CD4-positive, alpha-beta memory T cell (primary cell): Measurements from ENCODE around the gene ANKRD18A. TPM values are rescaled to one million over a fixed set of nuclear protein-coding genes. Genes with fewer than 3 reads are reported as not detected.
"Not testable (repeated sequence)": the region's sequence is repeated elsewhere in the genome, so short reads cannot be mapped to it uniquely, and the experiment has no call there.

ENCODE experiments used
- CTCF ChIA-PET: fragments of 350-600 bp; sonication (Branson Sonifier 250); formaldehyde crosslinking; loops from one replicate; lab custom pipeline; 2021; ENCODE audit warnings: inconsistent platforms; ENCODE audit not compliant: partially characterized antibody; lab: Charles Lee
- POLR2A ChIA-PET: fragments of 350-600 bp; sonication (Branson Sonifier 250); formaldehyde crosslinking; loops from one replicate; lab custom pipeline; 2021; ENCODE audit not compliant: partially characterized antibody; lab: Charles Lee
- DNase-seq, 5 donors: peaks; one replicate each; pipeline versions ENCODE4 v3.0.0 to v3.0.0-alpha.2; 2020 to 2022; ENCODE audit warnings: mixed read lengths in 1 of 5
- H3K27ac ChIP-seq: one replicate; pipeline ENCODE4 v1.7.0; 2013; ENCODE audit warnings: low read depth, low read length
- H3K27me3 ChIP-seq: 2 replicates; pipeline ENCODE4 v1.7.0; 2013; ENCODE audit warnings: mild to moderate bottlenecking, low read length, moderate library complexity; ENCODE audit not compliant: insufficient read depth
- H3K36me3 ChIP-seq: 2 replicates; pipeline ENCODE4 v1.7.0; 2013; ENCODE audit warnings: mild to moderate bottlenecking, low read length, moderate library complexity; ENCODE audit not compliant: insufficient read depth
- H3K4me1 ChIP-seq: 2 replicates; pipeline ENCODE4 v1.7.0; 2013; ENCODE audit warnings: mild to moderate bottlenecking, low read length, moderate library complexity; ENCODE audit not compliant: insufficient read depth
- H3K4me3 ChIP-seq, 2 donors: one replicate each; pipeline ENCODE4 v1.7.0; 2013; ENCODE audit warnings: low read length in 2 of 2, mild to moderate bottlenecking in 1 of 2
- H3K9me3 ChIP-seq, 2 donors: one replicate each; pipeline ENCODE4 v1.7.0; 2013; ENCODE audit warnings: low read length in 2 of 2, control low read depth in 1 of 2; ENCODE audit not compliant: control insufficient read depth in 1 of 2
- H3K27ac Mint-ChIP-seq, 7 donors: one replicate each; pipeline ENCODE4 v1.8.0; 2020 to 2021; ENCODE audit warnings: mixed read lengths in 7 of 7, mild to moderate bottlenecking in 6 of 7, inconsistent platforms in 3 of 7, moderate library complexity in 3 of 7
- H3K27me3 Mint-ChIP-seq, 2 donors: one replicate each; pipeline ENCODE4 v1.8.0; 2020 to 2021; ENCODE audit warnings: mixed read lengths in 2 of 2
- H3K36me3 Mint-ChIP-seq, 2 donors: one replicate each; pipeline ENCODE4 v1.8.0; 2020 to 2021; ENCODE audit warnings: mixed read lengths in 2 of 2, inconsistent platforms in 1 of 2, mild to moderate bottlenecking in 1 of 2
- H3K4me1 Mint-ChIP-seq, 4 donors: one replicate each; pipeline ENCODE4 v1.8.0; 2020 to 2021; ENCODE audit warnings: mixed read lengths in 4 of 4, mild to moderate bottlenecking in 1 of 4
- H3K4me3 Mint-ChIP-seq, 8 donors: one replicate each; pipeline ENCODE4 v1.8.0; 2020 to 2021; ENCODE audit warnings: mixed read lengths in 8 of 8, mild to moderate bottlenecking in 7 of 8, moderate library complexity in 6 of 8, inconsistent platforms in 3 of 8
- H3K9me3 Mint-ChIP-seq, 8 donors: one replicate each; pipeline ENCODE4 v1.8.0; 2020 to 2021; ENCODE audit warnings: mixed read lengths in 8 of 8, mild to moderate bottlenecking in 5 of 8, inconsistent platforms in 3 of 8, moderate library complexity in 1 of 8
- intact Hi-C: fragments of 100-400 bp; cut with micrococcal nuclease; formaldehyde crosslinking; loops from one replicate; pipeline ENCODE4 v1.15.1; 2023
- polyA plus RNA-seq, 2 donors: library from polyadenylated mRNA; unstranded; fragments of 300-500 nt; fragmentation: Illumina TruSeq; gene quantifications; one replicate each; pipeline ENCODE4 v1.2.3, GENCODE V29; 2021
- total RNA-seq, 2 experiments: library from RNA; stranded (reverse); gene quantifications; one replicate each; pipeline ENCODE4 v1.2.3, GENCODE V29; 2021

The ANKRD18A gene
- total and polyA plus RNA-seq, 4 experiments from 2014 or later: 0.15 to 14.3 (median 6.0) TPM

GRCh38 chr9:38561134-38561533 lies 59.3 kb downstream of the ANKRD18A start:
- H3K4me1 ChIP-seq, H3K27me3 Mint-ChIP-seq, POLR2A ChIA-PET, CTCF ChIA-PET, H3K9me3 Mint-ChIP-seq, H3K27ac Mint-ChIP-seq, H3K27ac ChIP-seq, H3K27me3 ChIP-seq, H3K36me3 Mint-ChIP-seq, H3K9me3 ChIP-seq, H3K36me3 ChIP-seq, DNase-seq, H3K4me3 ChIP-seq, intact Hi-C loops, H3K4me3 Mint-ChIP-seq: not testable (repeated sequence)
- peaks cover 7 to 12% (median 9%) of the 10 kb centered on the region in 4 donors for H3K4me1 Mint-ChIP-seq

- not testable (repeated sequence) for H3K4me3 Mint-ChIP-seq, H3K27me3 ChIP-seq
These were observed 61.2 kb downstream of the ANKRD18A start for GRCh38 chr9:38559172-38559571.

GRCh38 chr9:38557746-38558145 lies 62.6 kb downstream of the ANKRD18A start:
- H3K27ac Mint-ChIP-seq, H3K36me3 ChIP-seq, intact Hi-C loops, H3K4me3 ChIP-seq, POLR2A ChIA-PET, H3K9me3 ChIP-seq, H3K27me3 Mint-ChIP-seq, DNase-seq, H3K4me3 Mint-ChIP-seq, H3K9me3 Mint-ChIP-seq, H3K36me3 Mint-ChIP-seq, CTCF ChIA-PET, H3K4me1 ChIP-seq, H3K27me3 ChIP-seq, H3K27ac ChIP-seq: not testable (repeated sequence)
- H3K4me1 Mint-ChIP-seq: peaks cover 6 to 10% (median 7%) of the 10 kb centered on the region in 4 donors

More at GRCh38 chr9:38559172-38559571, 61.2 kb downstream of the ANKRD18A start:
- DNase-seq, H3K36me3 Mint-ChIP-seq, H3K27ac ChIP-seq, CTCF ChIA-PET, H3K36me3 ChIP-seq, POLR2A ChIA-PET, H3K9me3 Mint-ChIP-seq, H3K4me1 ChIP-seq, H3K27me3 Mint-ChIP-seq, H3K4me1 Mint-ChIP-seq, intact Hi-C loops, H3K9me3 ChIP-seq, H3K4me3 ChIP-seq: not testable (repeated sequence)
- H3K27ac Mint-ChIP-seq: peak overlapping the region in 1 of 7 donors; percentile 5

GRCh38 chr9:38554966-38555365 lies 65.4 kb downstream of the ANKRD18A start:
- H3K9me3 ChIP-seq, H3K27ac Mint-ChIP-seq, H3K27me3 ChIP-seq, H3K4me3 Mint-ChIP-seq, H3K36me3 ChIP-seq, POLR2A ChIA-PET, CTCF ChIA-PET, H3K27me3 Mint-ChIP-seq, H3K27ac ChIP-seq, H3K4me1 ChIP-seq, DNase-seq, H3K9me3 Mint-ChIP-seq, H3K4me3 ChIP-seq, intact Hi-C loops: not testable (repeated sequence)
- Mint-ChIP-seq H3K4me1 (peaks cover 6 to 18% (median 13%) of the 10 kb centered on the region in 4 donors), H3K36me3 (peaks cover 2 to 13% of the 10 kb centered on the region in 2 donors)

- Mint-ChIP-seq H3K4me1 (peaks cover 14 to 33% (median 22%) of the 10 kb centered on the region in 4 donors), H3K36me3 (peaks cover 8 to 19% of the 10 kb centered on the region in 2 donors)
- H3K27me3 ChIP-seq, H3K4me1 ChIP-seq, H3K27me3 Mint-ChIP-seq, intact Hi-C loops, H3K36me3 ChIP-seq, POLR2A ChIA-PET, DNase-seq, CTCF ChIA-PET, H3K9me3 Mint-ChIP-seq, H3K4me3 Mint-ChIP-seq, H3K9me3 ChIP-seq, H3K27ac Mint-ChIP-seq, H3K4me3 ChIP-seq, H3K27ac ChIP-seq: not testable (repeated sequence)
These were observed 67.4 kb downstream of the ANKRD18A start for GRCh38 chr9:38553019-38553418.

GRCh38 chr9:38546497-38547163 lies 73.8 kb downstream of the ANKRD18A start:
- intact Hi-C loops: loop anchor here (2.0 kb wide), 1 partner anchor 26 kb away; no protein-coding TSS in a partner anchor
- H3K36me3 ChIP-seq, POLR2A ChIA-PET, H3K27me3 ChIP-seq, H3K27me3 Mint-ChIP-seq, H3K4me3 ChIP-seq, H3K9me3 ChIP-seq, CTCF ChIA-PET, H3K9me3 Mint-ChIP-seq: not testable (repeated sequence)
- peak overlapping the region; percentile 26 for H3K27ac ChIP-seq
- peaks cover 45% of the 10 kb centered on the region for H3K4me1 ChIP-seq
- DNase-seq: peak in 4 of 5 donors; percentile 53 to 60 (median 56)
- H3K4me3 Mint-ChIP-seq: peak overlapping the region; percentile 36 to 87 (median 76)
- peak overlapping the region; percentile 82 to 93 (median 87) for H3K27ac Mint-ChIP-seq
- H3K36me3 Mint-ChIP-seq: peaks cover 6 to 13% of the 10 kb centered on the region in 2 donors
- peaks cover 31 to 53% (median 41%) of the 10 kb centered on the region in 4 donors for H3K4me1 Mint-ChIP-seq

- Mint-ChIP-seq H3K27ac (peak overlapping the region in 3 of 7 donors; percentile 6 to 70 (median 47)), H3K4me1 (peaks cover 4 to 25% (median 5%) of the 10 kb centered on the region in 4 donors)
- POLR2A ChIA-PET: interaction anchor here (0.7 kb wide), 1 partner anchor 435 kb away, joined by 3 read pairs; no protein-coding TSS in a partner anchor
- H3K4me3 ChIP-seq, H3K9me3 ChIP-seq, intact Hi-C loops, H3K9me3 Mint-ChIP-seq, H3K27me3 Mint-ChIP-seq, H3K27ac ChIP-seq, H3K36me3 ChIP-seq, CTCF ChIA-PET, H3K4me3 Mint-ChIP-seq, DNase-seq, H3K27me3 ChIP-seq, H3K36me3 Mint-ChIP-seq: not testable (repeated sequence)
- H3K4me1 ChIP-seq: peaks cover 12% of the 10 kb centered on the region
These were observed 79.9 kb downstream of the ANKRD18A start for GRCh38 chr9:38540535-38540934.
